ENCODE data around the gene ELAPOR2.
A peak's percentile ranks its signal among the peaks of the same experiment; 100 is the strongest.
"Not testable (repeated sequence)": the region's sequence is repeated elsewhere in the genome, so short reads cannot be mapped to it uniquely, and the experiment has no call there.

The ELAPOR2 gene

GRCh38 chr7:87046456-87046855, 13.0 kb downstream of the ELAPOR2 start:
- no peak for DNase-seq (ENCODE audit: low read depth)
- H3K4me3 ChIP-seq (ENCODE audit: low read depth, low read length) = no peak overlapping the region

GRCh38 chr7:87044713-87045112, 14.7 kb downstream of the ELAPOR2 start:
- not testable (repeated sequence) for DNase-seq (ENCODE audit: low read depth); H3K4me3 ChIP-seq (ENCODE audit: low read depth, low read length)

GRCh38 chr7:87041586-87041985, 17.9 kb downstream of the ELAPOR2 start:
- H3K4me3 ChIP-seq (ENCODE audit: low read depth, low read length); DNase-seq (ENCODE audit: low read depth): not testable (repeated sequence)

GRCh38 chr7:87039691-87040299, 19.7 kb downstream of the ELAPOR2 start:
- DNase-seq (ENCODE audit: low read depth) = not testable (repeated sequence)
- peak overlapping the region; percentile 30 for H3K4me3 ChIP-seq (ENCODE audit: low read depth, low read length)

- peak overlapping the region; percentile 30 for H3K4me3 ChIP-seq (ENCODE audit: low read depth, low read length)
- DNase-seq (ENCODE audit: low read depth) = no peak
These were observed 20.3 kb downstream of the ELAPOR2 start for GRCh38 chr7:87038993-87039690.

GRCh38 chr7:87036985-87037384, 22.5 kb downstream of the ELAPOR2 start:
- H3K4me3 ChIP-seq (ENCODE audit: low read depth, low read length) = no peak overlapping the region
- no peak for DNase-seq (ENCODE audit: low read depth)

GRCh38 chr7:87032604-87033339, 26.7 kb downstream of the ELAPOR2 start:
- no peak for DNase-seq (ENCODE audit: low read depth)
- no peak overlapping the region for H3K4me3 ChIP-seq (ENCODE audit: low read depth, low read length)

GRCh38 chr7:87029078-87029477, 30.4 kb downstream of the ELAPOR2 start:
- no peak for DNase-seq (ENCODE audit: low read depth)
- no peak overlapping the region for H3K4me3 ChIP-seq (ENCODE audit: low read depth, low read length)

- no peak overlapping the region for H3K4me3 ChIP-seq (ENCODE audit: low read depth, low read length)
- no peak for DNase-seq (ENCODE audit: low read depth)
These were observed 30.8 kb downstream of the ELAPOR2 start for GRCh38 chr7:87028636-87029035.

GRCh38 chr7:87027900-87028299, 31.6 kb downstream of the ELAPOR2 start:
- DNase-seq (ENCODE audit: low read depth) = no peak
- H3K4me3 ChIP-seq (ENCODE audit: low read depth, low read length) = no peak overlapping the region

- no peak for DNase-seq (ENCODE audit: low read depth)
- H3K4me3 ChIP-seq (ENCODE audit: low read depth, low read length) = no peak overlapping the region
These were observed 38.2 kb downstream of the ELAPOR2 start for GRCh38 chr7:87021285-87021684.

GRCh38 chr7:87016606-87017005, 42.8 kb downstream of the ELAPOR2 start:
- no peak overlapping the region for H3K4me3 ChIP-seq (ENCODE audit: low read depth, low read length)
- DNase-seq (ENCODE audit: low read depth) = no peak

- H3K4me3 ChIP-seq (ENCODE audit: low read depth, low read length) = no peak overlapping the region
- no peak for DNase-seq (ENCODE audit: low read depth)
These were observed 45.6 kb downstream of the ELAPOR2 start for GRCh38 chr7:87013840-87014190.

- DNase-seq (ENCODE audit: low read depth) = no peak
- H3K4me3 ChIP-seq (ENCODE audit: low read depth, low read length) = no peak overlapping the region
These were observed 46.2 kb downstream of the ELAPOR2 start for GRCh38 chr7:87013136-87013839.
